ENCODE measurements around the gene RANGRF.

Gene RANGRF

DNA sequence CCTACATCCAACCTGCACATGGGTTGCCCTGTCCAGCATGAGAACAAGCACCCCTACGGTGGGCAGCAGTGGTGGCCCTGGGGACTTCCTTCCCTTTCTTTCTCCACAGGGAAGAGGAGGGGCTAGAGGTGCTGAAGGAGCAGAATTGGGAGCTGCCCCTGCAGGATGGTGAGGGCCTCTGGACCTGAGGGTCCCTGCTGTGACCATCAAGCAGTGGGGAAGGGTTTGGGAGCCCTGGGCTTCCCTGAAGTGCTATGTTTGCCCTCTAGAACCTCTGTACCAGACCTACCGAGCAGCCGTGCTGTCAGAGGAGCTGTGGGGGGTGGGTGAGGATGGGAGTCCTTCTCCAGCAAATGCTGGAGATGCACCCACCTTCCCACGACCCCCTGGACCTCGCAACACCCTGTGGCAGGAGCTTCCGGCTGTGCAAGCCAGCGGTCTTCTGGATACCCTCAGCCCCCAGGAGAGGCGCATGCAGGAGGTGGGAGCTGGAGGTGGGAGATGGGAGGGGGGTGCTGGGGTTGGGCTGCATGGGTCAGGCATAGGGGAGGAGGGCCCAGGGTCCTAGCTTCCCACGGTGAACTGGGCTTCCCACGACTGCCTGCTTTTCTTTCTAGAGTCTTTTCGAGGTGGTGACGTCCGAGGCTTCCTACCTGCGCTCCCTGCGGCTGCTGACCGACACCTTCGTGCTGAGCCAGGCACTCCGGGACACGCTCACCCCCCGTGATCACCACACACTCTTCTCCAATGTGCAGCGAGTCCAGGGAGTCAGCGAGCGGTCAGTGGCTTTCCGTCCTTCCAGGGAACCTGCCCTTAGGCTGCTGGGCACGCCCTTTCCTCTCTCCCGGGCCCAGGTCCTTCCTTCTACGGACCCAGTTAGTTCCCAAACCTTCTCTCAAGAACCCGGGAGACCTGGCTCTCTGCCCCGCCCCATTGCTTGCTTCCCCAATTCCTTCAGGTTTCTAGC lies 26.6 kb downstream of the RANGRF start:
- DNase-seq, result no peak

DNA sequence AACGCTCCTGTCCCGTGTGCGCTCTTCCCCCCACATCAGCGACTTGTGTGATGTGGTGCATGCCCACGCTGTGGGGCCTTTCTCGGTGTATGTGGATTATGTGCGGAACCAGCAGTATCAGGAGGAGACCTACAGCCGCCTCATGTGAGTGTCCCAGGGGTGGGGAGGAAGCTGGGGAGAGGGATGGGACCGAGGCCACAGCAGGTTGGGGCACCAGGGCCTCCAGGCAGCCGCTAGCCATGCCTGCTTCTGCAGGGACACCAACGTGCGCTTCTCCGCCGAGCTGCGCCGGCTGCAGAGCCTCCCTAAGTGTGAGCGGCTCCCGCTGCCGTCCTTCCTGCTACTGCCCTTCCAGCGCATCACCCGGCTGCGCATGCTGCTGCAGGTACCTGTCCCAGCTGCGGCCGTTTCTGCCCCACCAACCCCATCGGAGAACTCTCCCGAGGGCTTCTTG lies 27.3 kb downstream of the RANGRF start:
- no peak for DNase-seq

DNA sequence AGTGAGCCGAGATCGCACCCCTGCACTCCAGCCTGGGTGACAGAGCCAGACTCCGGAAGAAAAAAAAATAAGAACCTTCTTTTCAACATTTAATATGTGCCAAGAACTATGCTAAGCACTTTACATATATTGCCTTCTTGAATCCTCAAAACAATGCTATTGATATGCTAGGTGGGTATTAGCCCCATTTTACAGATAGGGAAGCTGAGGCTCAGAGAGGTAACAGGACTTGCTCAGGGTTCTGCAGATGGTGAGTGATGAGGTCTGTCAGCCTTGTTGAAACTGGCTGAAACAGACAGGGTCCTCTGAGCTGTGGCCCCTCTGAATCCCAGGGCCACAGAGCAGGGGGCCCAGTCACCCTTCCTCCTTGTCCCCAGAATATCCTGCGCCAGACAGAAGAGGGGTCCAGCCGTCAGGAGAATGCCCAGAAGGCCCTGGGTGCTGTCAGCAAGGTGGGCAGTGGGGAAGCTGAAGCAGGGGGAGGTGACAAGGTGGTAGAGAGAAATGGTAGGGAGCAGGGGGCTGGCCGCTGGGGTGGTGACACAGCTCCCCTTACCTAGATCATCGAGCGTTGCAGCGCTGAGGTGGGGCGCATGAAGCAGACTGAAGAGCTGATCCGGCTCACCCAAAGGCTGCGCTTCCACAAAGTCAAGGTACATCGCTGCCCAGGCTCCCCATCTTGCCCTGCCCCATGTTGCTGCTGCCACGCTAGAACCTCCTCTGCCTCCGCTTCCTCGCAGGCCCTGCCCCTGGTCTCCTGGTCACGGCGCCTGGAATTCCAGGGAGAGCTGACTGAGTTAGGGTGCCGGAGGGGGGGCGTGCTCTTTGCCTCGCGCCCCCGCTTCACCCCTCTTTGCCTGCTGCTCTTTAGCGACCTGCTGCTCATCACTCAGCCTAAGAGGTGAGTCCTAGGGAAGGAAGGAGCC lies 29.8 kb downstream of the RANGRF start:
- no peak for DNase-seq

DNA sequence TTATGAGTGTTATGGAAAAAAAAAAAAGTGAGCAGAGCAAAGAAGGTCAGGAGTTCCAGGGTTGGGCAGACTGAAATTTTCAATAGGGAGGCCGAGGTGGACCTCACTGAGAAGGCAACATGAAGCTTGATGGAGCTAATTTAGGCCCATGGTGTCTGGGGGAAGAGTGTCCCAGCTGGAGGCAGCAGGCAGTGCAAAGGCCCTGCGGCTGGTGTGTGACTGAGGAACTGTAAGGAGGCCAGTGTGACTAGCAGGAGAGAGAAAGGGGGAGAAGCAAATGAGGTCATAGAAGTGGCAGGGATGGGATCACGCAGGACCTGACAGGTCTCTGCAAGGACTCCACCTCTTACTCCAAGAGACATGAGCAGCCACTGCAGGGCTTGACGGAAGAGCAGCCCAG lies 31.8 kb downstream of the RANGRF start:
- no peak for DNase-seq

DNA sequence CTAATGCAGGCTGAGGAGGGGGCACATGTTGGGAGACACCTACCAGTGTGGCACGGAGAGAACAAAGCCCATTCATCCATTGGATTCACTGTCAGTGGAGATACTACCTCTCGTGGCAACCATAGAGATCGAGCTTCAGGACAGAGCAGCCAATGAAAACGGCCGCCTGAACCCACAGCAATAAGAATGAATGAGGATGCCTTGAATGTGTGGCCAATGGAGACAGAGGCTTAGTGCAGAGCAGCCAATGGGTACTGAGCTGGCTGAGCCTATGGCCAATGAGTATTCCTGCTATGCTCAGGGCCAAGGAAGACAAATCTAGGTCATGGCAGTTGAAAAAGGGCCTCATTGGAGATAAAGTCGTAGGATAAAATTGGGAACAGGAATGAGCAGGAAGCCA lies 32.5 kb downstream of the RANGRF start:
- no peak for DNase-seq

DNA sequence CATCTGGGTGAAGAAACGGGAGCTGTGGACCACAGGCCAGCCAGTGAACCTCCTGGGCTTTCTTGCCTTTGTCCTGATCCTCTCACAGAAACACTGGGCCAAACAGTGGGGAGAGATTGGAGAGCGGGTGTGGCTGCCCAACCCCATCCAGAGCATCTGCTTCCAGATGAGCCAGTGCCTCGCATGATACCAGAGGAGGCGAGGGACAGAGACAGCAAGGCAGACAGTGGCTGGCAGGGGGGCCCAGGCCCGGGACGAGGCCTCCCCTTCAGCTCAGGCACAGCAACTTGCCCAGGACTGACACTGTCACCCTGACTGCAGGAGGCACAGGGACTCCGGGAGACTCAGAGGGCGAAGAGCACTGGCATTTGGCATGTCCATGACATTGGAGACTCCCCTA lies 33.6 kb downstream of the RANGRF start:
- no peak for DNase-seq

DNA sequence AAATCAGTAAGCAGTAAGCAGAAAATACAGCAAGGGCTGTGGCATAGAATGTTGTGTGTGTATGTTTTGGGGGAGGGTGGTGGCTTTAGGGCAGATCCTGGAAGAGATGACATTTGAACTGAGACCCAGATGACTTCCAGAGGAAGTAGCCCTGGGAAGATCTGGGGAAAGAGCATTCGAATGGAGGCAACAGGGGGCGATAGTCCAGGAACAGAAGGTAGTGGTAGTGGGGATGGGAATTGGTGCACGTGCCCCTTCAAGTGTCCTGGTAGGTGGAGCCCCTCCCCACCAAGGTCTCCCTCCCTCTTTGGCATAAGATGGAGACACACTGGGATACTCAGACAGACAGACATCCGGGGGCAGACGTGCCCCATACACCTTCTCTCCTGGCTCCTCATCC lies 35.7 kb downstream of the RANGRF start:
- DNase-seq, result no peak

DNA sequence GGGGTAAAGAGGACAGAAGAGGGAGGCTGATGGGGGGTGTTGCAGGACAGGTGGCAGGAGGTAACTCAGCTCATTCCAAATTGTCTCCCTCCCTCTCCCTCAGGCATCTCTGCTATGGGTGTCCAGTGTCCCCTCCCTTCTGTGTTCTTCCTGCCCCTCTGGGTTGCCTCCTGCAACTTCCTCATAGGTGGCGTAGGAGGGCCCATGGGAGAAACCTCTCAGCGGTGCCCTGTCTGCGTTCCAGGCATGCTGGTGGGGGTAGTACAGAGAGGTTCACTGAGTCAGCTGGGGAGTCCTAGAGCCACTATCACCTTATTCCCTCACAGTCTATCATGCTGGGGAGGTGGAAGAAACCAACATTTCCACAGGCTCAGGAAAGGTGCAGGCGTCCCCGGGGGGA lies 36.5 kb downstream of the RANGRF start:
- DNase-seq, result no peak

DNA sequence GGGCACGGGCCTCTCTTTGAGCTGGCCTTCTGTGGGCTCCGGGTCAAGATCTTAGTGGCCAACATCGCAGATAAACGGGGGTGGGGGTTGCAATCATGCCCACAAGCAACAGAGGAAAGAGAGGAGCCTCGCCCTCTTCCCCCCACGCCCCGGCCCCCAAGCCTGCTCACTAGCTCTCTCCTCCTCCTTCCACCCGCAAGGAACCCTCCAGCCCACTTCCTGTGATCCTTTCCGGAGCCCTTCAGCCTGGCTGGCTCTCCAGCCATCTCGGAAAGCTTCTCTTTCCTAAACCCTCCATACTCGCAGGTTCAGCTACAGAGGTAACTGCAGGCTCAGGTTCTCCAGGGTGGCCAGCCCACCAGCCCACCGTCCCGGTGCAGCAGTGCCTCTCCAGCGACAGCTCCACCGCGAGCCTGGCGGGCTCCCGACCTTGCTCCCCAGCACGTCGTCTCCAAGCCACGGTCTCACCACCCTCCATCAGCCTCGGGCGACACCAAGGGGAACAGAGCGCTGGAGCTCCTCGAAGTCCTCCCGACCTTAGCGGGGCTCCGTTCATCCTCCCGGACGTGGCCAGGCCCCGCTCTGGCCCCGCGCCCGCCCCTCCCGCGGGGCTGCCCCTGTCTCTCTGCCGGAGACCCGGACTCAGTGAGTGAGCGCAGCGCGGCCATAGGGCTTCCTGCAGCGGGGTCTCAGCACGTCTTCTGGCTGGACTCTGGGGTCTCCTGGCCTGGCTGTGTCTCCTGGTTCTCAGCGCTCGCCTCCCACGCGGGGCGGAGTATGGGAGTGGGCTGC lies 38.2 kb downstream of the RANGRF start:
- DNase-seq, result peak in 1 of 2 experiments; percentile 7

DNA sequence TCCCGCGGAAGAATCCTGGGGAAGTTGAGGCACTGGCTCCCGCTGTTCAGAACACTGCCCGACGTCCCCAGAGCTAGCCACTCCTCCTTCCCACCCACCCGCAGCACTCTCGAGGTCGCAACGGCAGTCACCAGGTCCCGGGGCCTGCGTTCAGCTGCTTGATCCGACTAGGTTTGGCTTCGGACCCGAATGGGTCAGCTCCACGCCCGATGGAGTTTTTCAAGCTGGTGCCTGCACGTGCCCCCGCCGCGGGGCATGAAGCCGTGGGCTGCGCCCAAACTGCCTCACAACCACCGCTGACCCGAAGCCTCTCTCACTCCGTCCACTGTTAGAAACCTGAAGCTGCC lies 38.8 kb downstream of the RANGRF start:
- DNase-seq, result no peak

DNA sequence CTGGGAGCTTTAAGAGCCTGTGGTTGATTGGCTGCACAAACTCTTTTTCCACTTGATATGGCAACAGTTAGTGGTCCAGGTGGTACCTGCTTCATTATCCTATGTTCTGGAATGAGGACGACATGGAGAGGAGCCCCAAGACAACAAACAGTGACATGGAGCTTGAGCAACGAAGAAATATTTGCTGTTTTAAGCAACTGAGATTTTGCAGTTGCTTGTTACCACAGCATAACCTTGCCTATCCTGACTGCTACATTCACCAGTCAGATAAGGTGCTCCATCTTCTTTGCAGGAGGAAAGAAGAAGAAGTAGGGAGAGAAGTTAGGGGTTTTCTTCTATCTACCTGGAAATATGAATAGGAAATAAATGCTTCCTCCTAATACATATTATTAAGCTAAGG lies 43.7 kb downstream of the RANGRF start:
- DNase-seq, result no peak

DNA sequence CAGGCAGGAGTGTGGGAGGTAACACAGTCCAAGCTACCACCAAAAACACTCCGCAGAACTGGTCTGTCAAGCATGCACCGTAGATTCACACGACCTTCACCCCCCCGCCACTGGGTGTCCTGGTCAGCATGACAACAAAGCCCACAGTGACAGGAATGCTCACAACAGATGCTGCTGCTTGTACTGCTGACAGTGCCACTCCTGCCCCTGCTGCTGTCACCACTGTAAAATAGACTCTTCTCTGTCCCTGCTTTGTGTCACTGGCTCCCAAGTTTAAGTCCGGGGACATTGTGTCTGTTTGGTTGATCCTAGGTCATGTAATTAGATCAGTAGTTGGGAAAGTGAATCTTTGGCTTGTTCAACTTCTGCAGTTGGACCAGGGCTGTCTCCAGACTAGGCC lies 44.2 kb downstream of the RANGRF start:
- no peak for DNase-seq

DNA sequence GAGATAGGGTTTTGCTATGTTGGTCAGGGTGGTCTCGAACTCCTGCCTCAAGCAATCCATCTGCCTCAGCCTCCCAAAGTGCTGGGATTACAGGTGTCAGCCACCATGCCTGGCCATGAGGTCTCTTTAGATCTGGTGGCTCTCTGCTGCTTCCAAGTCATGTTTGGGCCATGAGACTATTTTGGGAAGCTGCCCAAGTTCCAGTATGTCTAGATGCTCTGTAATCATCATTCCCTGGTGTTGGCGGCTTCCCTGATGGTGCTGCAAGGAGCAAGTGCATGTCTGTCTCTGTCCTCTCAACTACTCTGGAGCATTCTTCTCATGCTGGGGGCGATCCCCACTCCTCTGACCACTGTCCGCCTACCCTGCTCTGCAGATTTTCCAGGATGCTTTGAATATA lies 44.8 kb downstream of the RANGRF start:
- DNase-seq, result no peak

DNA sequence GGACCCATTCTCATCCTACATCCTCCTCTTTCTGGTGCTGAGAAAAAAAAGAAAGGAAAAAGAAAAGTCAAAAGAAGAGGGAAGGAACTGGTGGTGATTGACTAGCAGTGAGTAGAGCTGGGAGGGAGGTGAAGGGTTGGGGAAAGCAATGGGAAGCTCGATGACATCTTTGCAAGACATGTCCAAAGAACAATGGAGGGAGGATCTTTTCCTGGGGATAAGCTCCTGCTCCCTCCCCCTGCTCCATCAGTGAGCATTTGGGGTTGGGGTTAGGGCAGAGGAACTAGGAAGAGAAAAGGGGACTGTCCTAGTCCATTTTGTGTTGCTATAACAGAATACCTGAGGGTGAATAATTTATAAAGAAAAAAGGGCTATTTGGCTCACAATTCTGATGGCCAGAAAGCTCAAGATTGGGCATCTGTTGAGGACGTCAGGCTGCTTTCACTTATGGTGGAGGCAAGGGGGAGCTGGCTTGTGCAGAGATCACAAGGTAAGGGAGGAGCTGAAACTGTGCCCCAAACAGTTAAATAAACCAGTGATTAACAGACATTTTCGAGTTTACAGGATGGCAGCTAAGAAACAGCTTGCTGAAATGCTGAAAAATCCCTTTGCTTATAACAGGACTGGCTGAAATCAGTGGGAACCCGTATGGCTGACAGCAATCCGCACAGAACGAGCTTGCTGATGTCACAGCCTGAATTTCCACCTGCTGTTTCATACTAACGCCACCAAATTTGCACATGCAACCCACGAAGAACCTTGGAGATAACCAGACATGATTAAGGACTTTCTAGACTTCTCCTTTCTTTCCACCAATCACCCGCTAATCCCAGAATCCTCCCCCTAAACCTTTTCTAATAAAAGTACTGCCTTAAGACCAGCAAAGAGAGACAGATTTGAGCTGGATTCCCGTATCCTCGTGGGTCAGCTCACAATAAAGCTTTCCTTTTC lies 49.6 kb downstream of the RANGRF start:
- DNase-seq, result no peak

DNA sequence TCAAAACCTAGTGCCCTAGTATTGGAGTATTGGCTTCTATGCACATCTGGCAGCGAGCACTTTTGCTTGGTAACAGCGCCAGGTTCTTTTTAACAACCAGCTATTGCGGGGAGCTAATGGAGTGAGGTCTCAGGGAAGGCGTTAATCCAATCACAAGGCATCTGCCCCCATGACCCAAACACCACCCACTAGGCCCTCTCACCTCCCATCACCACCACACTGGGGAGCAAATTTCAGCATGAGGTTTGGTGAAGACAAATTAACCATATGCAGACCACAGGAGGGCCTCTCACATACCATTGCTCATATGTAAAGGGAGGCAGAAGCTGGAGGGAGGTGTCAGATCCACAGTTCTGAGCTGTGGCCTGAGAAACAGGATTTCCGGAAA lies 50.3 kb downstream of the RANGRF start:
- DNase-seq, result no peak

DNA sequence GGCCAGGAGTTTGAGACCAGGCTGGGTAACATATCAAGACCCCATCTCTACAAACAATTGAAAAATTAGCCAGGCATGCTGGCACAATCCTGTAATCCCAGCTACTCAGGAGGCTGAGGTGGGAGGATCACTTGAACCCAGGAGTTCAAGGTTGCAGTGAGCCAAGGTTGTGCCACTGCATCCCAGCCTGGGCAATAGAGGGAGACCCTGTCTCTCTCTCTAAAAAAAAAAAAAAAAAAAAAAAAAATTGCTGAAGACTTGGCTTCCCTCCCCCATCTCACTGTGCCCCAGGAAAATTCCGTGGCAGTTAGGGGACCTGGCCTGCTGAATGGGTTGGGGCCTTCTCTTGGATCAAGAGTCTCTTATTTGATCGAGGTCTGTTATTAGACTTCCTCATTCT lies 51.1 kb downstream of the RANGRF start, which contains the start of gene ODF4:
ODF4 (plus strand) TSS at position 301 of the 400 bp plus-strand sequence. CDS start 212 bp downstream, outside the sequence.
- DNase-seq, result no peak

All from activated CD4-positive, alpha-beta T cell treated with anti-CD3 and anti-CD28 coated beads, Interleukin-2, amount 50 U/mL, for 4 hours (primary cell).